HG03025 (cell line): ENCODE results near the gene PELO.
"Not testable (repeated sequence)": the region's sequence is repeated elsewhere in the genome, so short reads cannot be mapped to it uniquely, and the experiment has no call there.

Experiments
- ATAC-seq: cut with Tn5 transposase; IDR thresholded peaks from one replicate; pipeline ENCODE4 v1.9.1; 2021; ENCODE audit warnings: mild to moderate bottlenecking, moderate library complexity; ENCODE audit not compliant: unreplicated experiment, low FRiP score

Gene PELO, protein sequence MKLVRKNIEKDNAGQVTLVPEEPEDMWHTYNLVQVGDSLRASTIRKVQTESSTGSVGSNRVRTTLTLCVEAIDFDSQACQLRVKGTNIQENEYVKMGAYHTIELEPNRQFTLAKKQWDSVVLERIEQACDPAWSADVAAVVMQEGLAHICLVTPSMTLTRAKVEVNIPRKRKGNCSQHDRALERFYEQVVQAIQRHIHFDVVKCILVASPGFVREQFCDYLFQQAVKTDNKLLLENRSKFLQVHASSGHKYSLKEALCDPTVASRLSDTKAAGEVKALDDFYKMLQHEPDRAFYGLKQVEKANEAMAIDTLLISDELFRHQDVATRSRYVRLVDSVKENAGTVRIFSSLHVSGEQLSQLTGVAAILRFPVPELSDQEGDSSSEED

DNA sequence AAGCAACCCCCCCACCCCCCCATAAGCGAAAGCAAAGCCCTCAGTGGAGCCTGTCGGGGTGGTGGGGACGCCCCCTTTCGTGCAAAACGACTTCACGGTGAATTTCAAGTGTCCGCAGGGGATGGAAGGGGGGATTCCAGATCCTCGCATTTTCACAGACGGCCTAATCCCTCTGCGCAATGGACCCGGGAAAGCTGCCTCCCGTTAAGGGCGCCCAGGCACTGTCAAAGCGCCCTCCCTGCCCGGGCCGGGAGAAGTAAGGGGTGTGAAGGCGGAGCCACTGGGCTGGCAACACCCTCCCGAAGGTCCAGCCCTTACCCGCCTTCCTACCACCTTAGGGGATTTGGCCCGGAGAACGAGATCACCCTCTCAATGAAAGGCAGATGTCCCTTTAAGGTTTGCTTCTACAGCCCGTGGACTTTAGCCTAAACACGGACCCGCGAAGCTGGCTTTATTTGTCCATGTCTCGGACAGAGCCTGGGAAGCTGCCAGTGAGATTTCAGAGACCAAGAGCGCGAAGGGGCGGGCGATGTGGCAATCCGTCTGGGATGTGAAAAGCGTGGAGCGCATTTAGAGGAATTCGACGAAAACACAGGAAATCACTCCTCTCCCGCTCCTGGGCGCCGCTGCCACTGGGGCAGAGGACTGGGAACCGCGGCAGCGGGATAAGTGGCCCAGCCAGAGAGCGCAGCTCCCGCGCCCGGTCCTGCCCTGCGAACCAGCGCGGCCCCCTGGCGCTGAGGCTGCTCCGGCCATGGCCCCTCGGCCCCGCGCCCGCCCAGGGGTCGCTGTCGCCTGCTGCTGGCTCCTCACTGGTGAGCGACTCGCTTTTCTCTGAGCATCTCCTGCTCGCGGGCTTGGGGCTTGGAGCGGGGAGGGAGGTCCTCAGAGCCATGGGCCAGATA lies at the start of gene PELO, which contains the start of gene ITGA1:
PELO (plus strand) TSS at position 317 of the 905 bp plus-strand sequence. CDS start 12,479 bp downstream, outside the sequence.
ITGA1 (plus strand) TSS at position 317 of the 905 bp plus-strand sequence; CDS start at position 755, 438 bp downstream.
- peak; percentile 76 for ATAC-seq

DNA sequence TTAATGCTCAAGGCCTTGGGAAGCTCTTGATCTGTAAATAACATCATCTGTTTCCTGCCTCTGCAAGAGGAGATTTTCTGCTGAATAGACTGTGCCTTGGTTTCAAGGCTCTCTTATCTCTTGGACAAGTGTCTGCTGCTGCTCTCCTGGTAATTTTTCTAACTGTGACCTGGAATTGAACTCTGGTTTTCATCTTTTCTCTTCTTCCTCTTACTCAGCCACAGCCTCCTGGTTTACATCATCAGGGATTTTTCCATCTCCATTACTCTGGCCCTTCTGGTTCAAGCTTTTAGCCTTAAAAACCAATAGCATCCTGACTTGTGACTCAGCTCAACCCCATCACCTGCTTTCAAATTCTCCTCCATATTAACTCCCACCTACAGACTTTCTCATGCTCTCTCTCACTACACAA lies 49.6 kb upstream of the PELO start:
- ATAC-seq: no peak

DNA sequence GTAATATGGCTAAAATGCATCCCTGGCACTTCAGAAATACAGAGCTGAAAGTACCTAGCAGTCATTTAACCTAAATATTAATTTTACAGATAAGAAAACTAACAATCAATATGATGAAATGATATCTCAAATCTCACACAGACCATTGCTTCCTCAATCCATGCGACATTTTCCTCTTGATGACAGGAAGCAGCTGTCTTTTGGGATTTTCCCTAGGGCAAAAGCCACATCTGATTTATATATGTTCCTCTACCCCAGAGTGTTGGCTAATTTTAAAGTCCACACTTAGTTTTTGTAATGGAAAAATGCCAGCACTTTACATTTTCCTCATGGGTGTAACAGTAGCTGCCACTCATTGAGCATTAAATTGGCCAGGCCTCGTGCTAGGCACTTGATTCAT lies 47.7 kb upstream of the PELO start:
- ATAC-seq: no peak

GRCh38 chr5:52743012-52743411 lies 44.7 kb upstream of the PELO start:
- no peak for ATAC-seq

- no peak for ATAC-seq
Measured at GRCh38 chr5:52743529-52743928, 44.2 kb upstream of the PELO start.

DNA sequence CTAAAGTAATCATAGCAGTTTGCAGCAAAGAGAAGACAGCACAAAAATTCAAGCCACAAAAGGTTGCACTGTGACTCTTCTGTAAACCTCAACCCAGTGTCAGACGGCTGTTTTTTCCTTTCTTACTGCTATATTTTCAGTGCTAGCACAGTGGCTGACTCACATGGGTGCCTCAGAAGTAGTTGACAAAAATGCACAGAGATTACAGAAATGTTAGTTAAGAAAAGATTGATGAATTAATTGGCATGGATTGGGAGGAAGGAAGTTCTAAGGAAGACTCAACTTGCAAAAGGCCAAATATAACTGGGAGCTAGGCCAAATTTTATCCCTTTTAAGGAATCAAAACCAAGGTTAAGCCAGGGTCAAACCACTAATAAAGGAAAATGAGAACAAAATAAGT lies 43.7 kb upstream of the PELO start:
- ATAC-seq: peak; percentile 71

GRCh38 chr5:52744867-52745458 lies 42.8 kb upstream of the PELO start:
- ATAC-seq: not testable (repeated sequence)

DNA sequence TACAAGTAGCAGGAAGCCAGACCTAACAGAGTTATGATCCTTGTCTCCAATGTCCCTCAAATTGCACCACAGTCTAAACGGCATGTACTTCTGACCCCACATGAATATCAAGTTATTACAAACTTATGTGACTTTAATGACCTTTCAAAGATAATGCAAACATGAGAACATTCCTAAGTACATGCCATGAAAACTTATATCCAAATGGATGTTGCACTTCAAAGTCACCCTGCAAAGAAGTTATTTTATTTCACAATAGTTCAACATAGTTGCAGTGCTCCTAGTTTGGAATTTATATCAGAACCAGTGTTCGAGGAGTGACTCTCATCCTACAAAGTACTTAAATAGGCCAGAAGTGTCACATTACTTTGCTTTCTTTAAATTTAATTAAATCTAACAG lies 41.2 kb upstream of the PELO start:
- no peak for ATAC-seq

GRCh38 chr5:52748590-52748989 lies 39.1 kb upstream of the PELO start:
- no peak for ATAC-seq

DNA sequence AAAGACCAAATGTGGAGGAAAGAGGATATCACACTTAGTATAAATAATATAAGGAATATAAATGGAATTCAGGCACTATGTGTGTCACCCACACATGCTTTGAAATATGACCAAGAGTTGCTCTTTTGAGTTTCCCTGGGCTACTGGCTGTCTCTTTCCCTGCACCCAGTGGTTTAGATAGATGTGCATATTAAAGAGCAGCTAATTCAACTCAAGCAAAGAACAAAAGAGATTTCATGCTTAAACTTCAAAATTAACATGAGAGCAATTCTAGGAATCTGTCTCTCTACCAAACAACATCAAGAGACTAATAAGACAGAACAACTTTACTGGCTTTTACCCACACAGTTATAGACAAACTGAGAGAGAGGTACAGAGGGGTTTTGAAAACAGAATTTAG lies 38.0 kb upstream of the PELO start:
- ATAC-seq: no peak

DNA sequence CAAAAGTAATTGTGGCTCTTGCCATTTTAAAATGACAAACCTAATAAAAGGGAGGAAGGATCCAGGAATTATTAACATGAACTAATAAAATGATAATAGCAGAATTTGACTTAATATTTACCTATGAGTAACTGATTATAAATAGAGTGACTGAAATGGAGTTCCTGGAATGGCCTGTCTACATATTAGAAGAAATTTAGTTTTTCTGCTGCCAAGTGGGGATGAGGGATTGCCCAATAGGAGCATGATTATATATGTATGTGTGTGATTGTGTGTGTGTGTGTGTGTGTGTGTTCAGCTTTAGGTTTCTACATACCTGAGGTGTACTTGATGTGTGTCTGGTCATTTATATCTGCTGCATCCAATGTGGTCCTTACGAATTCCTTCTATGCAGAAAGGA lies 36.6 kb upstream of the PELO start:
- no peak for ATAC-seq

DNA sequence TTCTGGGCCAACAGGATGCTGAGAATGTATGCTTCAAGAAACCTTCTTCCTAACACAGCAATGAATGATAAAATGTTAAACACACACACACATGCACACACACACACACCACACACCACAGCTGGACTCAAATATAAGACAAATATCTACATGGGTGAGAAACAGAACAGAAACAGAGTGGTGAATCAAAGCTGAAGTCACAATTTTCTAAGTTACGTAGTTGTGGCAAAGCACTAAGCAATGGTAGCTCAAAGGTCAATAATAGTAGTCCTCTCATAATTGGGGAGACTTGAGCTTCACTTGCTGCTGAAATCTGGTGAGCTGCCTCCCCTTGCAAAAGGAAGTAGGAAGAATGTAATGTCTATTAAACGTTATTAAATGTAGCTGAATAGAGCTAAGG lies 33.7 kb upstream of the PELO start:
- no peak for ATAC-seq

GRCh38 chr5:52757527-52757926 lies 30.2 kb upstream of the PELO start:
- ATAC-seq: no peak

DNA sequence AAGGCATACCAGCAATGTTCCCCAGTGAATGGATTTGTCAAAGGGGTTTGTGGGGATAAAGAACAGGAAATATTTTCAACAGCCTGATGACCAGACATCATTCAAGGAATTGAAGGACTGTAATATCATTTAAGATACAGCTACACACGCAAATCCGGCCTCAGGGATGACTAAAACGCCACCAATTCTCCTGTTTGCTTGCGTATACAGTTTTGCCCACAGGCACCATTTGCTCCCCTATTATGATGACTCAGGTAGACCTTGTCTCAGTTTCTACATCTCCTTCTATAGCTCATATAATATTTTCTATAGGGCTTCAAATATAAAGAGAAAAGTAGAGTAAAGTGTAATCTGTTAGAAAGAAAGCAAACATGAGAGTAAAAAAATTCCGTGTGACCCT lies 29.7 kb upstream of the PELO start:
- no peak for ATAC-seq

DNA sequence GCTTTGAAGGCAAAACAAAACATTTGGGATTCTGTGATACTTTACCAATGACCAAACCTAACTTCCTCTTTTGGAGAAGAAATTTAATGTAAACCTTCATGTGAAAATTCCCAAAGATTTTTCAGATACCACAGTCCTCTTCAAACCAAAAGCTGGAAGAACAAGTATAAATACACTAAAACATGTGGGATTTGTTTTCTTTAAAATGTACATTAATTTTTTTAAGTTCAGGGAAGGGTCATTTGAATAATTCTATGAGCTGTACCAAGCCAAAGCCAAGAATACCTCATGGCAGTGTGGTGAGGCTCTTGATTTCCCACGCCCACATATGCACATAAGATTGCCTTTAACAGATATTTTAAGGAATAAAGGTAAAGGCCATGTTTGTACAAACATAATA lies 28.4 kb upstream of the PELO start:
- no peak for ATAC-seq

- no peak for ATAC-seq
Measured at GRCh38 chr5:52760695-52761366, 26.9 kb upstream of the PELO start.

DNA sequence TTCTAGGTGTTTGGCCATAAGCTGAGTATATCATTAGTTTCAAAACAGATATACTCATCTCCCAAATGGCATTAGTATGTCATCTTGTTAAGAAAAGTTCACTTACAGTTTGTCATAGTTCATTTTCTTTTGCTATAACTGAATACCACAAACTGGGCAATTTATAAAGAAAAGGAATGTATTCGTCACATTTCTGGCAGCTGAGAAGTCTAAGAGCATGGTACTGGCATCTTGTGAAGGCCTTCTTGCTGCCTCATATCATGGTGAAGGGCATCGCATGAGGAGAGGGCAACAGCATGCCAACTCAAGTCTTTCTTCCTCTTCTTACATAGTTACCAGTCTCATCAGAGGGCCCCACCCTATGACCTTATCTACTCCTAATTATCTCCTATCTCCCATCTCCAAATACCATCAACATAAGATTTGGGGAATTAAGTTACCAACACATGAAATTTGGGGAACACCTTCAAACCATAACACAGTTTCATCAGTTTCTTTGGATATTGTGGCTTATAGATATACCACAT lies 20.4 kb upstream of the PELO start:
- ATAC-seq: no peak

- no peak for ATAC-seq
Measured at GRCh38 chr5:52767766-52768480, 19.8 kb upstream of the PELO start.

DNA sequence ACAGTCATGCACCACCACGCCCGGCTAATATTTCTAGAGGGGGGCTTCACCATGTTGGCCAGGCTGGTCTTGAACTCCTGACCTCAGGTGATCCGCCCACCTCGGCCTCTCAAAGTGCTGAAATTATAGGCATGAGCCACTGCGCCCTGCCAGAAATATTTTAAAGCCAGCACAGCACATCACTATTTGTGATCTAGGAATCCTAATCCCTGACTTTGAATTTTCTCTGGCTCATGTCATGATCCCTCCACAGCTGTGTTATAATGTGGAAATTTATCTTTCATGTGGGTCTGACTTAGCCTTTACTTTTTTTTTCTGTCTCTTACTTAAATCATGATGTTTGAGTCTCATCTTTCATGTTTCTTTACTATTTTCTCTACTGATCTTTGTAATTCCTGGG lies 18.7 kb upstream of the PELO start:
- no peak for ATAC-seq
